Neural progenitor cell (in vitro differentiated cells): ENCODE measurements around the gene BLTP3B.

Experiments used
- EZH2 ChIP-seq: fragments of 200-600 bp; sonication (generic); IDR thresholded peaks from 2 replicates; pipeline ENCODE4 v1.6.1; 2017; ENCODE audit warnings: antibody characterized with exemption, mild to moderate bottlenecking, moderate library complexity
- EZH2phosphoT487 ChIP-seq: fragments of 200-600 bp; sonication (generic); IDR thresholded peaks from 2 replicates; pipeline ENCODE4 v1.6.1; 2017; ENCODE audit warnings: antibody characterized with exemption
- TF ChIP-seq, protein P1 (sequence below): fragments of 200-600 bp; sonication (generic); IDR thresholded peaks from 2 replicates; pipeline ENCODE4 v1.5.1; 2017; ENCODE audit warnings: antibody characterized with exemption, mild to moderate bottlenecking

DNA sequence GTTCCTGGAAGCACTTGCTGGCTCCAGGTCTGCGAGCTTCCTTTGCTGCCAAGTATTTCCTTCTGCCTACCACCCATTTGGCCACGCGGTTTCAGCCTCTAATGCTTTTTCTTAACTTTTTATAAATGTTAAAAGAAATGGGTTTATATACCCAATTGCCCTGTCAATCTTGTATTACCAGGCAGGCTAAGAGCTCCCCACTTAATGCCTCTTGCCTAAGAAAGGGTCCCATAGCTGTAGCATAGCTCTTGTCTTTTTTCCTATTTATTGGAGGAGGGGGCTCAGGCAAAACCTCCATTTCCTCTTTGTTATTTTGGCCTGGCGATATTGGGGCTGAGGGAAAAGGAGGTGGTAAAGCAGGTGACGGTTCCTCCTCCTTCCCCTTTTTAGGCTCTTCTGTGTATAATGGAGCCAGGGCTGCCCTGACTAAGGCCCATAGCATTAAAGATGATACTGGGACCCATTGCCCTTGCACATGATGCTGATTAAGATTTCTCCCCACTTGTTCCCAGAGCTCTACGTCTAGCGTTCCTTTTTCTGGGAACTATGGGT is 21.6 kb upstream of the BLTP3B start:
- TF ChIP-seq, protein P1, sequence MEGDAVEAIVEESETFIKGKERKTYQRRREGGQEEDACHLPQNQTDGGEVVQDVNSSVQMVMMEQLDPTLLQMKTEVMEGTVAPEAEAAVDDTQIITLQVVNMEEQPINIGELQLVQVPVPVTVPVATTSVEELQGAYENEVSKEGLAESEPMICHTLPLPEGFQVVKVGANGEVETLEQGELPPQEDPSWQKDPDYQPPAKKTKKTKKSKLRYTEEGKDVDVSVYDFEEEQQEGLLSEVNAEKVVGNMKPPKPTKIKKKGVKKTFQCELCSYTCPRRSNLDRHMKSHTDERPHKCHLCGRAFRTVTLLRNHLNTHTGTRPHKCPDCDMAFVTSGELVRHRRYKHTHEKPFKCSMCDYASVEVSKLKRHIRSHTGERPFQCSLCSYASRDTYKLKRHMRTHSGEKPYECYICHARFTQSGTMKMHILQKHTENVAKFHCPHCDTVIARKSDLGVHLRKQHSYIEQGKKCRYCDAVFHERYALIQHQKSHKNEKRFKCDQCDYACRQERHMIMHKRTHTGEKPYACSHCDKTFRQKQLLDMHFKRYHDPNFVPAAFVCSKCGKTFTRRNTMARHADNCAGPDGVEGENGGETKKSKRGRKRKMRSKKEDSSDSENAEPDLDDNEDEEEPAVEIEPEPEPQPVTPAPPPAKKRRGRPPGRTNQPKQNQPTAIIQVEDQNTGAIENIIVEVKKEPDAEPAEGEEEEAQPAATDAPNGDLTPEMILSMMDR: no peak
- TF ChIP-seq EZH2 (no peak), EZH2phosphoT487 (no peak)
